Measurements from ENCODE around the gene APOH. TPM values are rescaled to one million over a fixed set of nuclear protein-coding genes. Genes with fewer than 3 reads are reported as not detected.
"Not testable (repeated sequence)": the region's sequence is repeated elsewhere in the genome, so short reads cannot be mapped to it uniquely, and the experiment has no call there.

Gene APOH
- total RNA-seq, 6 donors from 2014 or later = 1.3 to 14.2 (median 8.4) TPM; not detected in 1

GRCh38 chr17:66255112-66255511 is 25.9 kb upstream of the APOH start:
- Histone ChIP-seq H3K4me3 (no peak overlapping the region), H3K4me1 (no peaks in the 10 kb centered on the region), H3K27ac (no peak overlapping the region), H3K27me3 (no peaks in the 10 kb centered on the region), H3K36me3 (no peaks in the 10 kb centered on the region), H3K9me3 (no peaks in the 10 kb centered on the region)
- ATAC-seq (ENCODE audit: low FRiP score in 2 of 2) (peak in 1 of 2 donors; percentile 79), DNase-seq (peak in 1 of 2 donors; percentile 26)
- 26 to 28% methylated on average over 4 of the region's 4 CpGs for WGBS, 2 donors
- TF ChIP-seq POLR2AphosphoS5 (IDR thresholded peaks at IDR 0.05) (no peak), CTCF (IDR thresholded peaks at IDR 0.05) (peak; percentile 31 to 76 (median 63))

- not testable (repeated sequence) for H3K4me1 ChIP-seq; H3K27me3 ChIP-seq; ATAC-seq (ENCODE audit: low FRiP score in 2 of 2); H3K4me3 ChIP-seq; H3K36me3 ChIP-seq; H3K27ac ChIP-seq; H3K9me3 ChIP-seq; DNase-seq
- WGBS, 2 donors = 71 to 83% methylated on average over 8 of the region's 8 CpGs
These were observed 24.2 kb upstream of the APOH start for GRCh38 chr17:66253458-66253857.

GRCh38 chr17:66250686-66251085 is 21.5 kb upstream of the APOH start:
- TF ChIP-seq EP300 (IDR thresholded peaks at IDR 0.05) (no peak), POLR2AphosphoS5 (IDR thresholded peaks at IDR 0.05) (no peak), CTCF (IDR thresholded peaks at IDR 0.05) (no peak)
- DNase-seq (no peak), ATAC-seq (ENCODE audit: low FRiP score in 2 of 2) (no peak)
- no peak overlapping the region for H3K27ac ChIP-seq
- no peaks in the 10 kb centered on the region for H3K4me1 ChIP-seq
- 94 to 95% methylated on average over 3 of the region's 3 CpGs for WGBS, 2 donors
- H3K9me3 ChIP-seq = no peaks in the 10 kb centered on the region
- no peaks in the 10 kb centered on the region for H3K27me3 ChIP-seq
- no peak overlapping the region for H3K4me3 ChIP-seq
- H3K36me3 ChIP-seq = no peaks in the 10 kb centered on the region

DNA sequence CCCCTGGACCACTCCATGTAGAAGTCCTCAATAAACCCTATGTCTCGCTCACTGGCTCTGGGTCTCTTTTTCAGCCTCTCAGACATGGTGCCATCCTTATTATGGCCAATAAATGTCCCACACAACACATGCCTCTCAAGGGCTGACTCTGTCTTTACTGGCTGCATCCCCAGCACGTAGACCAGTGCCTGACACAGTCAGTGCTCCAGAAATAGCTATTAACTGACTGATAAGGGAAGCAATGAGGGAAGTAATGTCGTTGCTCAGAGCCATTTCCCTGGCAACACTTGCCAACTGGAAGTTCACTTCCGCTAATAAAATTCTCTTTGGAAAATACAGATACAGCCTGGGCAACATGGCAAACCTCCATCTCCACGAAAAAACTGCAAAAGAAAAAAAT is 19.1 kb upstream of the APOH start:
- Histone ChIP-seq H3K27me3 (no peaks in the 10 kb centered on the region), H3K9me3 (no peaks in the 10 kb centered on the region), H3K4me1 (no peaks in the 10 kb centered on the region), H3K36me3 (no peaks in the 10 kb centered on the region), H3K4me3 (no peak overlapping the region), H3K27ac (no peak overlapping the region)
- TF ChIP-seq POLR2A (IDR thresholded peaks at IDR 0.05) (no peak), EP300 (IDR thresholded peaks at IDR 0.05) (no peak), CTCF (IDR thresholded peaks at IDR 0.05) (no peak), POLR2AphosphoS5 (IDR thresholded peaks at IDR 0.05) (no peak)
- ATAC-seq (ENCODE audit: low FRiP score in 2 of 2) (no peak), DNase-seq (no peak)
- WGBS, 2 donors = 57 to 68% methylated on average over 5 of the region's 5 CpGs

GRCh38 chr17:66241839-66242238 is 12.6 kb upstream of the APOH start:
- H3K36me3 ChIP-seq = no peaks in the 10 kb centered on the region
- no peaks in the 10 kb centered on the region for H3K4me1 ChIP-seq
- no peaks in the 10 kb centered on the region for H3K27me3 ChIP-seq
- no peak for ATAC-seq (ENCODE audit: low FRiP score in 2 of 2)
- DNase-seq = peak in 1 of 2 donors; percentile 23
- H3K9me3 ChIP-seq = no peaks in the 10 kb centered on the region
- H3K27ac ChIP-seq = no peak overlapping the region
- TF ChIP-seq EP300 (IDR thresholded peaks at IDR 0.05) = no peak
- no peak for TF ChIP-seq POLR2A (IDR thresholded peaks at IDR 0.05)
- TF ChIP-seq POLR2AphosphoS5 (IDR thresholded peaks at IDR 0.05) = no peak
- TF ChIP-seq CTCF (IDR thresholded peaks at IDR 0.05) = no peak
- no peak overlapping the region for H3K4me3 ChIP-seq
- WGBS, 2 donors = 50 to 55% methylated on average over 1 of the region's 1 CpG

Measured in upper lobe of left lung (tissue), 6 donors.